Cardiac muscle cell (in vitro differentiated cells and primary cell): ENCODE measurements around the gene CFAP99. TPM values are rescaled to one million over a fixed set of nuclear protein-coding genes. Genes with fewer than 3 reads are reported as not detected.

Source experiments
- DNase-seq, 2 donors: peaks; one replicate each; pipeline versions ENCODE4 v3.0.0 to v3.0.0-alpha.2; 2010 to 2017; ENCODE audit warnings: low read depth in 1 of 2, low spot score in 1 of 2
- H3K27ac ChIP-seq: fragments of 200-600 bp; sonication (generic); 2 replicates; pipeline ENCODE4 v1.5.1; 2016
- H3K27me3 ChIP-seq: fragments of 200-600 bp; sonication (generic); 2 replicates; pipeline ENCODE4 v1.6.0; 2016; ENCODE audit warnings: control low read depth
- H3K36me3 ChIP-seq: fragments of 200-600 bp; sonication (generic); 2 replicates; pipeline ENCODE4 v1.5.1; 2016; ENCODE audit warnings: control low read depth
- H3K4me1 ChIP-seq: fragments of 200-600 bp; sonication (generic); 2 replicates; pipeline ENCODE4 v1.8.1; 2017; ENCODE audit warnings: low read depth, mild to moderate bottlenecking, mixed run types
- H3K4me3 ChIP-seq: fragments of 200-600 bp; sonication (generic); 2 replicates; pipeline ENCODE4 v1.5.1; 2016; ENCODE audit warnings: mild to moderate bottlenecking
- H3K9me3 ChIP-seq: fragments of 200-600 bp; sonication (generic); 2 replicates; pipeline ENCODE4 v1.5.1; 2017; ENCODE audit warnings: low read depth, mild to moderate bottlenecking, control low read depth
- CTCF ChIP-seq: IDR thresholded peaks from 2 replicates; pipeline ENCODE4 v1.5.1; 2012; ENCODE audit warnings: low read depth, mild to moderate bottlenecking, low read length
- polyA plus RNA-seq: library from polyadenylated mRNA; unstranded; fragments of >200 nt; fragmentation: Nextera tagmentation; extraction: Ambion mirVana; gene quantifications from 2 replicates; pipeline ENCODE4 v1.2.1, GENCODE V29; 2016
- total RNA-seq: library from RNA; depleted of rRNA; stranded (reverse); fragments of >200 nt; gene quantifications from 2 replicates; pipeline ENCODE4 v1.2.3, GENCODE V29; 2016

The CFAP99 gene
- total and polyA plus RNA-seq, 2 experiments from 2014 or later = 0.10 TPM; not detected in 1

- no peaks in the 10 kb centered on the region for H3K9me3 ChIP-seq
- H3K4me1 ChIP-seq = peaks cover 3% of the 10 kb centered on the region
- no peaks in the 10 kb centered on the region for H3K27me3 ChIP-seq
- H3K4me3 ChIP-seq = no peak overlapping the region
- TF ChIP-seq CTCF = no peak
- H3K27ac ChIP-seq = no peak overlapping the region
- H3K36me3 ChIP-seq = no peaks in the 10 kb centered on the region
- DNase-seq = no peak
Measured at GRCh38 chr4:2399216-2399615, 19.5 kb upstream of the CFAP99 start.

- TF ChIP-seq CTCF = no peak
- no peaks in the 10 kb centered on the region for H3K9me3 ChIP-seq
- H3K27ac ChIP-seq = no peak overlapping the region
- H3K4me3 ChIP-seq = no peak overlapping the region
- no peaks in the 10 kb centered on the region for H3K36me3 ChIP-seq
- peaks cover 3% of the 10 kb centered on the region for H3K4me1 ChIP-seq
- DNase-seq = no peak
- H3K27me3 ChIP-seq = no peaks in the 10 kb centered on the region
Measured at GRCh38 chr4:2399631-2400190, 19.0 kb upstream of the CFAP99 start.

GRCh38 chr4:2400841-2401609 lies 17.7 kb upstream of the CFAP99 start:
- Histone ChIP-seq H3K4me3 (no peak overlapping the region), H3K4me1 (peaks cover 3% of the 10 kb centered on the region), H3K36me3 (no peaks in the 10 kb centered on the region), H3K27ac (no peak overlapping the region), H3K27me3 (no peaks in the 10 kb centered on the region), H3K9me3 (no peaks in the 10 kb centered on the region)
- no peak for TF ChIP-seq CTCF
- no peak for DNase-seq

- Histone ChIP-seq H3K36me3 (no peaks in the 10 kb centered on the region), H3K4me1 (peaks cover 3% of the 10 kb centered on the region), H3K9me3 (no peaks in the 10 kb centered on the region), H3K4me3 (no peak overlapping the region), H3K27me3 (no peaks in the 10 kb centered on the region), H3K27ac (no peak overlapping the region)
- DNase-seq = no peak
- no peak for TF ChIP-seq CTCF
Measured at GRCh38 chr4:2401610-2401983, 17.2 kb upstream of the CFAP99 start.

- TF ChIP-seq CTCF = no peak
- H3K9me3 ChIP-seq = no peaks in the 10 kb centered on the region
- H3K4me1 ChIP-seq = peaks cover 3% of the 10 kb centered on the region
- H3K4me3 ChIP-seq = no peak overlapping the region
- no peaks in the 10 kb centered on the region for H3K27me3 ChIP-seq
- peak; percentile 53 to 89 for DNase-seq
- no peak overlapping the region for H3K27ac ChIP-seq
- no peaks in the 10 kb centered on the region for H3K36me3 ChIP-seq
Measured at GRCh38 chr4:2402048-2402842, 16.5 kb upstream of the CFAP99 start.
